OCI-LY1 (cell line): ENCODE measurements around the gene SMIM3.

Experiments
- H2AFZ ChIP-seq: fragments of 200-600 bp; sonication (generic), shearing (Covaris generic); 2 replicates; pipeline ENCODE4 v1.6.0; 2014; ENCODE audit warnings: antibody characterized with exemption, mild to moderate bottlenecking, low read length
- H3F3A ChIP-seq: fragments of 200-600 bp; sonication (generic), shearing (Covaris generic); 2 replicates; pipeline ENCODE4 v1.6.0; 2014; ENCODE audit warnings: mild to moderate bottlenecking, antibody characterized with exemption, low read length, moderate library complexity; ENCODE audit not compliant: insufficient read depth
- H3K27ac ChIP-seq: fragments of 200-600 bp; sonication (generic); 2 replicates; pipeline ENCODE4 v1.5.1; 2014; ENCODE audit warnings: low read length, mixed run types, mild to moderate bottlenecking, low read depth; ENCODE audit not compliant: poor library complexity, severe bottlenecking
- H3K27me3 ChIP-seq: fragments of 200-600 bp; sonication (generic); 2 replicates; pipeline ENCODE4 v1.6.0; 2014; ENCODE audit warnings: antibody characterized with exemption, mild to moderate bottlenecking, low read length, moderate library complexity; ENCODE audit not compliant: insufficient read depth
- H3K36me3 ChIP-seq: fragments of 200-600 bp; sonication (generic); 2 replicates; pipeline ENCODE4 v1.6.1; 2014; ENCODE audit warnings: mild to moderate bottlenecking, antibody characterized with exemption, low read length, moderate library complexity, mixed read lengths; ENCODE audit not compliant: insufficient read depth
- H3K4me1 ChIP-seq: fragments of 200-600 bp; sonication (generic); 2 replicates; pipeline ENCODE4 v1.5.1; 2014; ENCODE audit warnings: mild to moderate bottlenecking, low read length, moderate library complexity; ENCODE audit not compliant: insufficient read depth, severe bottlenecking
- H3K4me2 ChIP-seq: fragments of 200-600 bp; sonication (generic), shearing (Covaris generic); 2 replicates; pipeline ENCODE4 v1.6.1; 2014; ENCODE audit warnings: low read length
- H3K4me3 ChIP-seq: fragments of 200-600 bp; sonication (generic); 2 replicates; pipeline ENCODE4 v1.5.1; 2014; ENCODE audit warnings: low read length, low read depth, mild to moderate bottlenecking, mixed read lengths; ENCODE audit not compliant: poor library complexity, severe bottlenecking
- H3K79me2 ChIP-seq: fragments of 200-600 bp; shearing (Covaris generic); 2 replicates; pipeline ENCODE4 v1.6.1; 2016; ENCODE audit warnings: mixed run types, low read length, mixed read lengths; ENCODE audit not compliant: insufficient read depth
- H3K9ac ChIP-seq: fragments of 200-600 bp; sonication (generic), shearing (Covaris generic); 2 replicates; pipeline ENCODE4 v1.6.1; 2014; ENCODE audit warnings: mild to moderate bottlenecking, low read length, mixed read lengths
- H3K9me2 ChIP-seq: fragments of 200-600 bp; sonication (generic), shearing (Covaris generic); 2 replicates; pipeline ENCODE4 v1.6.1; 2014; ENCODE audit warnings: low read depth, mild to moderate bottlenecking, low read length, mixed read lengths
- H3K9me3 ChIP-seq: fragments of 200-600 bp; shearing (Covaris generic); 2 replicates; pipeline ENCODE4 v1.6.1; 2014; ENCODE audit warnings: low read length, mixed read lengths
- H4K20me1 ChIP-seq: fragments of 200-600 bp; sonication (generic), shearing (Covaris generic); 2 replicates; pipeline ENCODE4 v1.6.0; 2016; ENCODE audit warnings: mild to moderate bottlenecking, low read length; ENCODE audit not compliant: insufficient read depth
- EZH2 ChIP-seq: fragments of 200-600 bp; sonication (generic), shearing (Covaris generic); IDR thresholded peaks from 2 replicates; pipeline ENCODE4 v1.8.0; 2017; ENCODE audit warnings: borderline replicate concordance, mixed run types, mild to moderate bottlenecking, antibody characterized with exemption, low read length, moderate library complexity, mixed read lengths
- TF ChIP-seq, protein P1 (sequence below): fragments of 200-600 bp; sonication (generic), shearing (Covaris generic); IDR thresholded peaks from 2 replicates; pipeline ENCODE4 v1.5.1; 2017; ENCODE audit warnings: mild to moderate bottlenecking, antibody characterized with exemption, low read length, moderate library complexity, mixed read lengths

Gene SMIM3

DNA sequence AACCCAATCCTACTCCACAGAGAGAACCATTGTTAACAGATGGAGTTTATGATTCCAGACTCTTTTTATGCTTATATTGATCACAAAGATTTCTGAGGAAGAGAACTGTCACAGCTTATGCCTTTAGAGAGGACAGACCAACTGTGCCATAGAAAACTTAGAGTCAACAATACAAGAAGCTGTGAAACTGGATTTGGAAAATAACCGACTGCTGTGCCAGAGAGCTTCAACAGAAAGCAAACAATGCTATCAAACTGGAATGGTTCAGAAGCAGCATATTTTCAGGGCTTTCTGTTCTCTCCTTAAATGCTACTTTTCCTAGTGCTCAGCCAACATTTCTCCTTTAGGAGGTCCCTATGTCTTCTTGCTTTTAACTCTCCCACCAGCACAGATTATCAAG lies 24.7 kb upstream of the SMIM3 start:
- H3K79me2 ChIP-seq, result peaks cover 35% of the 10 kb centered on the region
- no peak overlapping the region for H3K27ac ChIP-seq
- H3K4me2 ChIP-seq, result no peak overlapping the region
- H3K4me1 ChIP-seq, result peaks cover 16% of the 10 kb centered on the region
- H3K36me3 ChIP-seq, result peaks cover 76% of the 10 kb centered on the region
- no peaks in the 10 kb centered on the region for H3K9me2 ChIP-seq
- H3K27me3 ChIP-seq, result no peaks in the 10 kb centered on the region
- H4K20me1 ChIP-seq, result no peaks in the 10 kb centered on the region
- no peak overlapping the region for H2AFZ ChIP-seq
- no peak overlapping the region for H3K4me3 ChIP-seq
- H3K9me3 ChIP-seq, result no peaks in the 10 kb centered on the region
- no peak for TF ChIP-seq EZH2
- TF ChIP-seq, protein P1, sequence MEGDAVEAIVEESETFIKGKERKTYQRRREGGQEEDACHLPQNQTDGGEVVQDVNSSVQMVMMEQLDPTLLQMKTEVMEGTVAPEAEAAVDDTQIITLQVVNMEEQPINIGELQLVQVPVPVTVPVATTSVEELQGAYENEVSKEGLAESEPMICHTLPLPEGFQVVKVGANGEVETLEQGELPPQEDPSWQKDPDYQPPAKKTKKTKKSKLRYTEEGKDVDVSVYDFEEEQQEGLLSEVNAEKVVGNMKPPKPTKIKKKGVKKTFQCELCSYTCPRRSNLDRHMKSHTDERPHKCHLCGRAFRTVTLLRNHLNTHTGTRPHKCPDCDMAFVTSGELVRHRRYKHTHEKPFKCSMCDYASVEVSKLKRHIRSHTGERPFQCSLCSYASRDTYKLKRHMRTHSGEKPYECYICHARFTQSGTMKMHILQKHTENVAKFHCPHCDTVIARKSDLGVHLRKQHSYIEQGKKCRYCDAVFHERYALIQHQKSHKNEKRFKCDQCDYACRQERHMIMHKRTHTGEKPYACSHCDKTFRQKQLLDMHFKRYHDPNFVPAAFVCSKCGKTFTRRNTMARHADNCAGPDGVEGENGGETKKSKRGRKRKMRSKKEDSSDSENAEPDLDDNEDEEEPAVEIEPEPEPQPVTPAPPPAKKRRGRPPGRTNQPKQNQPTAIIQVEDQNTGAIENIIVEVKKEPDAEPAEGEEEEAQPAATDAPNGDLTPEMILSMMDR, result no peak
- H3K9ac ChIP-seq, result no peak overlapping the region
- H3F3A ChIP-seq, result no peaks in the 10 kb centered on the region

DNA sequence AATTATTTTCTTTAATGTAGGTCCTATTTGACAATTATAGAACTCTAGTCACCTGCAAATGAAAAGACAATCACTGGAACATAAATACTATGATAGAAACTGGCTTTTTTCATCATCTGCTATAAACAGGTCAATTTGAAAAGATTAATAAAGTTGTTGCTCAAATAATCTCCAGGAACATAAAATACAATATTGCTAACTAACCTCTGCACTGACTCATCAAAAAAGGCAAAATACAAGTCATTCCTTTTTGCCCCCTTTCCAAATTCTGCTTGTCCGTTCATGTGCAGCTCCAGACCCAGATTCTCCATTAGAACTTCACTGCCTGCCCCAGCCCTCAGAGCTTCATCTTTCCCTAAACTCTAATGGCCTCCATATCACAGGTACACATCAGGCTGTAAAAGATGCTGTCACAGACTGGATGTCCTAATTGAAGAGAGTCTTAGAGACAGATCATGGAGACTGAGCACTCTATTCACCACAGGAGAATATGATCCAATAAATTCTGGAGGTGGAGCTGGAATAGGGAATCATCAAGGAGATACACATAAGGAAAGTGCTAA lies 21.4 kb upstream of the SMIM3 start:
- H3K79me2 ChIP-seq, result peaks cover 23% of the 10 kb centered on the region
- H3K9ac ChIP-seq, result peak overlapping the region; percentile 85

DNA sequence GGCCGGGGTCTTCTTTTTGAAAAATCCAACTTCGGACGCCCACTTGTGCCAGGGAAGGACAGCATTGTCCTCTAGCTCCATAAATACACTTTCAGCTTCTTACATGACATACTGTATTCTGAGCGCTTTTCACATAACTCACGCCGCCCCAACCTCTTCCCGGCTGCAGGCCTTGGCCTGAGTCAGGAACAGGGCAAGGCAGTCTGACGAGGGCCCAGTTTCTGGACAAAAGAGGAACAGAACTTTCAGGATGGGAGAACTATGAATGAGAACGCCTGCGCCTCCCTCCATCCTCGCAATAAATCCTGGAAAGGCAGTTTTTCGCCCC lies 20.4 kb upstream of the SMIM3 start:
- Histone ChIP-seq H3K9ac (peak overlapping the region; percentile 85), H3K27ac (peak overlapping the region; percentile 84), H4K20me1 (no peaks in the 10 kb centered on the region), H3K4me3 (peak overlapping the region; percentile 79), H3F3A (no peaks in the 10 kb centered on the region), H3K27me3 (no peaks in the 10 kb centered on the region), H3K36me3 (peaks cover 34% of the 10 kb centered on the region), H3K4me1 (peaks cover 18% of the 10 kb centered on the region), H3K4me2 (peak overlapping the region; percentile 75), H2AFZ (no peak overlapping the region), H3K9me2 (no peaks in the 10 kb centered on the region), H3K79me2 (peaks cover 20% of the 10 kb centered on the region), H3K9me3 (no peaks in the 10 kb centered on the region)
- TF ChIP-seq, protein P1, result no peak
- no peak for TF ChIP-seq EZH2

More for the DNA sequence above, 21.4 kb upstream of the SMIM3 start:
- Histone ChIP-seq H4K20me1 (no peaks in the 10 kb centered on the region), H3K36me3 (peaks cover 44% of the 10 kb centered on the region), H2AFZ (no peak overlapping the region), H3K9me3 (no peaks in the 10 kb centered on the region), H3K4me1 (peaks cover 18% of the 10 kb centered on the region), H3K27ac (no peak overlapping the region), H3F3A (no peaks in the 10 kb centered on the region), H3K4me2 (peak overlapping the region; percentile 75), H3K4me3 (peak overlapping the region; percentile 79), H3K9me2 (no peaks in the 10 kb centered on the region), H3K27me3 (no peaks in the 10 kb centered on the region)
- no peak for TF ChIP-seq EZH2
- TF ChIP-seq, protein P1, result no peak
